IMR-90 (cell line): Measurements from ENCODE around the gene LAMA4. TPM values are rescaled to one million over a fixed set of nuclear protein-coding genes. Genes with fewer than 3 reads are reported as not detected.

Source experiments
- ATAC-seq: fragments of 200-7000 bp; cut with Tn5 transposase; 2 replicates; pipeline ENCODE4 v1.9.1; 2020; ENCODE audit warnings: low read depth, mild to moderate bottlenecking, moderate library complexity
- BruUV-seq: library from RNA; stranded (reverse); fragments of 400-500 nt; replicated peaks from 2 replicates; lab custom pipeline; 2021; lab: Mats Ljungman, UMichigan
- CTCF ChIA-PET: fragments of 300-600 bp; formaldehyde crosslinking; extraction: SDS; loops from one replicate; lab custom pipeline; 2021; ENCODE audit warnings: antibody characterized with exemption; lab: Yijun Ruan, JAX
- POLR2A ChIA-PET: fragments of 300-600 bp; sonication (Branson Sonifier 250); formaldehyde crosslinking; loops from one replicate; lab custom pipeline; 2022; ENCODE audit warnings: antibody characterized with exemption; ENCODE audit not compliant: unreplicated experiment; lab: Charles Lee
- DNase-seq: peaks from one replicate; pipeline ENCODE4 v3.0.0; 2013
- H2AFZ ChIP-seq: replicated peaks from 2 replicates; pipeline ENCODE3; 2013; ENCODE audit warnings: low read length, mild to moderate bottlenecking; ENCODE audit not compliant: poor library complexity
- H2AK5ac ChIP-seq: 2 replicates; pipeline ENCODE4 v1.6.1; 2013; ENCODE audit warnings: low read depth, low read length, inconsistent platforms
- H2AK9ac ChIP-seq: replicated peaks from 2 replicates; pipeline ENCODE3; 2013; ENCODE audit warnings: mild to moderate bottlenecking, low read depth, low read length, moderate library complexity; ENCODE audit not compliant: poor library complexity
- H2BK120ac ChIP-seq: 2 replicates; pipeline ENCODE4 v1.6.1; 2013; ENCODE audit warnings: low read depth, low read length, inconsistent platforms
- H2BK15ac ChIP-seq: 3 replicates; pipeline ENCODE4 v1.6.1; 2013; ENCODE audit warnings: low read depth, low read length, inconsistent platforms
- H2BK20ac ChIP-seq: 2 replicates; pipeline ENCODE4 v1.6.1; 2013; ENCODE audit warnings: low read depth, mild to moderate bottlenecking, inconsistent platforms, low read length, moderate library complexity
- H2BK5ac ChIP-seq: 2 replicates; pipeline ENCODE4 v1.6.1; 2013; ENCODE audit warnings: mild to moderate bottlenecking, low read depth, low read length, inconsistent platforms; ENCODE audit not compliant: poor library complexity, severe bottlenecking
- H3K14ac ChIP-seq: replicated peaks from 2 replicates; pipeline ENCODE4 v1.6.1; 2013; ENCODE audit warnings: low read depth, low read length, inconsistent platforms
- H3K18ac ChIP-seq: 2 replicates; pipeline ENCODE4 v1.6.1; 2013; ENCODE audit warnings: low read depth, low read length, control low read depth
- H3K23ac ChIP-seq: 2 replicates; pipeline ENCODE4 v1.6.1; 2013; ENCODE audit warnings: low read depth, low read length, inconsistent platforms
- H3K27ac ChIP-seq: 2 replicates; pipeline ENCODE4 v1.5.1; 2013; ENCODE audit warnings: mild to moderate bottlenecking, control low read depth, low read length; ENCODE audit not compliant: insufficient read depth
- H3K27me3 ChIP-seq: 2 replicates; pipeline ENCODE4 v1.6.1; 2013; ENCODE audit warnings: low read length; ENCODE audit not compliant: control insufficient read depth, insufficient read depth
- H3K36me3 ChIP-seq: 2 replicates; pipeline ENCODE4 v1.6.1; 2013; ENCODE audit warnings: low read length, mixed read lengths; ENCODE audit not compliant: control insufficient read depth, insufficient read depth
- H3K4ac ChIP-seq: 2 replicates; pipeline ENCODE4 v1.6.1; 2013; ENCODE audit warnings: low read depth, low read length, inconsistent platforms
- H3K4me1 ChIP-seq: 2 replicates; pipeline ENCODE4 v1.6.1; 2013; ENCODE audit warnings: low read length, mixed read lengths; ENCODE audit not compliant: control insufficient read depth, insufficient read depth
- H3K4me2 ChIP-seq: 2 replicates; pipeline ENCODE4 v1.6.1; 2013; ENCODE audit warnings: low read depth, mild to moderate bottlenecking, control low read depth, low read length, moderate library complexity
- H3K4me3 ChIP-seq: 2 replicates; pipeline ENCODE4 v1.5.1; 2013; ENCODE audit warnings: low read depth, mild to moderate bottlenecking, control low read depth, low read length, moderate library complexity; ENCODE audit not compliant: insufficient read depth
- H3K56ac ChIP-seq: 2 replicates; pipeline ENCODE4 v1.6.1; 2013; ENCODE audit warnings: low read length, inconsistent platforms; ENCODE audit not compliant: insufficient read depth; ENCODE audit errors: extremely low read depth
- H3K79me1 ChIP-seq, 2 experiments: 2 replicates each; pipeline ENCODE4 v1.6.1; 2013; ENCODE audit warnings: low read length in 2 of 2, inconsistent platforms in 1 of 2, low read depth in 1 of 2
- H3K9ac ChIP-seq: 2 replicates; pipeline ENCODE4 v1.6.1; 2013; ENCODE audit warnings: low read depth, low read length, control low read depth
- H3K9me1 ChIP-seq: 2 replicates; pipeline ENCODE4 v1.6.1; 2013; ENCODE audit warnings: low read length, inconsistent platforms; ENCODE audit not compliant: insufficient read depth
- H3K9me3 ChIP-seq: 2 replicates; pipeline ENCODE4 v1.6.1; 2013; ENCODE audit warnings: low read length; ENCODE audit not compliant: control insufficient read depth, insufficient read depth
- H4K20me1 ChIP-seq: 2 replicates; pipeline ENCODE4 v1.6.1; 2013; ENCODE audit warnings: low read length, inconsistent platforms; ENCODE audit not compliant: insufficient read depth
- H4K5ac ChIP-seq: 2 replicates; pipeline ENCODE4 v1.6.1; 2013; ENCODE audit warnings: mild to moderate bottlenecking, low read depth, low read length, control low read depth
- H4K8ac ChIP-seq, 2 experiments: 2 replicates each; pipeline ENCODE4 v1.6.1; 2013; ENCODE audit warnings: low read depth in 2 of 2, low read length in 2 of 2, control low read depth in 1 of 2, inconsistent platforms in 1 of 2
- H4K91ac ChIP-seq: 2 replicates; pipeline ENCODE4 v1.6.1; 2013; ENCODE audit warnings: low read depth, low read length, inconsistent platforms; ENCODE audit not compliant: insufficient read depth
- BHLHE40 ChIP-seq: fragments of 150-350 bp; IDR thresholded peaks from 2 replicates; pipeline ENCODE4 v1.6.1; 2016; ENCODE audit warnings: mild to moderate bottlenecking, low read depth, low read length
- CEBPB ChIP-seq: IDR thresholded peaks from 2 replicates; pipeline ENCODE4 v1.6.1; 2012; ENCODE audit warnings: low read depth, low read length, improper control_type of control experiment
- CHD1 ChIP-seq: IDR thresholded peaks from 2 replicates; pipeline ENCODE4 v1.6.1; 2012; ENCODE audit warnings: low read depth, low read length, improper control_type of control experiment
- CTCF ChIP-seq: conservative IDR thresholded peaks from 2 replicates; pipeline ENCODE4 v1.5.1; 2012; ENCODE audit warnings: mild to moderate bottlenecking, low read depth, low read length, improper control_type of control experiment
- FOS ChIP-seq: fragments of 150-350 bp; IDR thresholded peaks from 2 replicates; pipeline ENCODE4 v1.6.1; 2016; ENCODE audit warnings: low read depth, low read length
- MAFK ChIP-seq: IDR thresholded peaks from 2 replicates; pipeline ENCODE4 v1.6.1; 2012; ENCODE audit warnings: low read depth, low read length, improper control_type of control experiment
- MAZ ChIP-seq: IDR thresholded peaks from 2 replicates; pipeline ENCODE4 v1.6.1; 2012; ENCODE audit warnings: low read depth, mild to moderate bottlenecking, low read length, improper control_type of control experiment, moderate library complexity, borderline replicate concordance
- MXI1 ChIP-seq: IDR thresholded peaks from 2 replicates; pipeline ENCODE4 v1.6.1; 2012; ENCODE audit warnings: low read depth, mild to moderate bottlenecking, low read length, moderate library complexity, borderline replicate concordance
- NFE2L2 ChIP-seq: fragments of 150-350 bp; IDR thresholded peaks from 2 replicates; pipeline ENCODE4 v1.6.1; 2016; ENCODE audit warnings: low read depth, mild to moderate bottlenecking, low read length
- POLR2A ChIP-seq: IDR thresholded peaks from 2 replicates; pipeline ENCODE4 v1.6.1; 2012; ENCODE audit warnings: mild to moderate bottlenecking, low read depth, low read length
- RAD21 ChIP-seq: IDR thresholded peaks from 2 replicates; pipeline ENCODE4 v1.6.1; 2012; ENCODE audit warnings: low read length, improper control_type of control experiment
- RFX5 ChIP-seq: IDR thresholded peaks from 2 replicates; pipeline ENCODE4 v1.8.0; 2012; ENCODE audit warnings: low read depth, mild to moderate bottlenecking, low read length, moderate library complexity
- SMC3 ChIP-seq: fragments of 150-350 bp; IDR thresholded peaks from 2 replicates; pipeline ENCODE4 v1.6.1; 2016; ENCODE audit warnings: low read depth, mild to moderate bottlenecking, antibody characterized with exemption, low read length, moderate library complexity
- USF2 ChIP-seq: fragments of 150-350 bp; IDR thresholded peaks from 2 replicates; pipeline ENCODE4 v1.6.1; 2017; ENCODE audit warnings: mild to moderate bottlenecking, antibody characterized with exemption, low read length, low read depth
- dilution Hi-C: fragments of 300-500 bp; cut with HindIII; formaldehyde crosslinking; loops from one replicate; pipeline ENCODE4 v1.14.3; 2018; ENCODE audit warnings: low sequenced_read_pairs; ENCODE audit not compliant: unreplicated experiment
- in situ Hi-C: fragments of 300-500 bp; cut with MboI; formaldehyde crosslinking; loops from 3 replicates; pipeline ENCODE4 v1.14.3; 2019; ENCODE audit warnings: low sequenced_read_pairs, inconsistent platforms, mixed read lengths
- intact Hi-C: fragments of 100-400 bp; cut with micrococcal nuclease; formaldehyde crosslinking; loops from 2 replicates; pipeline ENCODE4 v1.10.0; 2022
- polyA plus RNA-seq, 3 experiments: library from polyadenylated mRNA; depleted of rRNA; stranded (reverse); fragments of >200 nt; gene quantifications; 2 replicates each; pipeline ENCODE4 v1.2.3, GENCODE V29; 2012; ENCODE audit warnings: low replicate concordance in 1 of 3
- total RNA-seq: library from RNA; depleted of rRNA; stranded (reverse); fragments of >200 nt; gene quantifications from 2 replicates; pipeline ENCODE4 v1.2.3, GENCODE V29; 2012

Gene LAMA4
- total and polyA plus RNA-seq, 2 of the 4 experiments (the other 2 are of a cell fraction) = 33.9 to 35.8 TPM

DNA sequence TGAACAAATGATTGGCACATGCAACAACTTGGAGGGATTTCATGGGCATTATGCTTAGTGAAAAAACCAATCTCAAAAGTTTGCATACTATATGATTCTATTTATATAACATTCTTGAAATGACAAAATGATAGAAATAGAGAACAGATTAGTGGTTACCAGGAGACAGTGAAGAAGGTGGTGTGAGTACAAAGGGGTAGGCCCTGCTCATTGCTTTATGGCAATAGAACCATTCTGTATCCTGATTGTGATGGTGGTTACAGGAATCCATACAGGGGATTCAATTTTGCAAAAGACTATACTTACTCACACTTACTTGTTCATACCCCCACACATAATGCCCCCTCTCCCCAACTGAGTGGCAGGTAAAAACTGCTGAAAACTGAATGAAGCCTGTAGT is 30.2 kb upstream of the LAMA4 start:
- no peak overlapping the region for H2BK5ac ChIP-seq
- no peak overlapping the region for H3K14ac ChIP-seq
- no peak overlapping the region for H2AK5ac ChIP-seq
- intact Hi-C loops (no loop called here), dilution Hi-C loops (no loop called here), in situ Hi-C loops (no loop called here)
- H2BK20ac ChIP-seq = no peak overlapping the region
- no peak overlapping the region for H3K4me3 ChIP-seq
- H3K18ac ChIP-seq = no peak overlapping the region
- ATAC-seq (no peak), DNase-seq (no peak)
- ChIA-PET CTCF (interaction anchor here (0.8 kb wide), 1 partner anchor 10 kb away, joined by 3 read pairs; no protein-coding TSS in a partner anchor), POLR2A (no interaction called here)
- no peak overlapping the region for H2AK9ac ChIP-seq
- peaks cover 7% of the 10 kb centered on the region; the same call in 1 of the 2 replicates for H3K9me1 ChIP-seq
- H2BK120ac ChIP-seq = no peak overlapping the region
- BruUV-seq = no TSS peak
- no peak overlapping the region for H4K5ac ChIP-seq
- H4K91ac ChIP-seq = no peak overlapping the region
- no peaks in the 10 kb centered on the region for H3K27me3 ChIP-seq
- TF ChIP-seq MAZ (no peak), BHLHE40 (no peak), POLR2A (no peak), MXI1 (no peak), CTCF (no peak), USF2 (no peak), RFX5 (no peak), MAFK (no peak), CEBPB (no peak), SMC3 (no peak), NFE2L2 (no peak), RAD21 (no peak), CHD1 (no peak), FOS (no peak)
- no peaks in the 10 kb centered on the region for H3K36me3 ChIP-seq
- no peak overlapping the region for H4K8ac ChIP-seq
- no peak overlapping the region for H2AFZ ChIP-seq
- no peak overlapping the region for H3K4ac ChIP-seq
- H3K27ac ChIP-seq = no peak overlapping the region
- no peaks in the 10 kb centered on the region for H3K79me1 ChIP-seq
- H4K20me1 ChIP-seq = no peaks in the 10 kb centered on the region
- peaks cover 17% of the 10 kb centered on the region for H3K4me1 ChIP-seq
- no peak overlapping the region for H3K4me2 ChIP-seq
- H2BK15ac ChIP-seq = no peak overlapping the region
- H3K9ac ChIP-seq = no peak overlapping the region
- H3K23ac ChIP-seq = no peak overlapping the region
- H3K56ac ChIP-seq = no peak overlapping the region
- H3K9me3 ChIP-seq = no peaks in the 10 kb centered on the region
